HepG2 (cell line): ENCODE results near the gene CDC34. TPM values are rescaled to one million over a fixed set of nuclear protein-coding genes. Genes with fewer than 3 reads are reported as not detected.

Experiments used
- BCL3 ChIP-seq: sonication (generic); formaldehyde crosslinking; IDR thresholded peaks from 2 replicates; pipeline ENCODE4 v1.5.1; 2020; ENCODE audit warnings: mild to moderate bottlenecking, missing genetic modification reagents, moderate library complexity
- CSRNP2 ChIP-seq: sonication (generic); formaldehyde crosslinking; conservative IDR thresholded peaks from 2 replicates; pipeline ENCODE4 v1.8.0; 2022; ENCODE audit warnings: low read depth, missing genetic modification reagents
- FOXC1 ChIP-seq: sonication (generic); formaldehyde crosslinking; IDR thresholded peaks from 2 replicates; pipeline ENCODE4 v1.8.0; 2022; ENCODE audit warnings: mild to moderate bottlenecking, missing genetic modification reagents, borderline replicate concordance
- HNF4G ChIP-seq, 2 experiments: sonication (generic) in 1 of 2; formaldehyde crosslinking in 1 of 2; IDR thresholded peaks; 2 replicates each; pipeline versions ENCODE4 v1.4.0 to v1.6.1; 2011 to 2020; ENCODE audit warnings: borderline replicate concordance in 2 of 2, low read depth in 2 of 2, mild to moderate bottlenecking in 2 of 2, low read length in 1 of 2, missing genetic modification reagents in 1 of 2, moderate library complexity in 1 of 2
- KLF13 ChIP-seq: sonication (generic); formaldehyde crosslinking; IDR thresholded peaks from 2 replicates; pipeline ENCODE4 v1.4.0; 2020; ENCODE audit warnings: mild to moderate bottlenecking, missing genetic modification reagents
- RFX5 ChIP-seq: IDR thresholded peaks from 2 replicates; pipeline ENCODE4 v1.6.1; 2011; ENCODE audit warnings: low read depth, low read length, improper control_type of control experiment
- SYNCRIP ChIP-seq: fragments of 200-400 bp; formaldehyde crosslinking; IDR thresholded peaks from 2 replicates; pipeline ENCODE4 v1.6.1; 2018; ENCODE audit warnings: mild to moderate bottlenecking, low read depth, low read length; ENCODE audit not compliant: insufficient read depth
- TFAP4 ChIP-seq: sonication (generic); IDR thresholded peaks from 2 replicates; pipeline ENCODE4 v1.6.1; 2016; ENCODE audit warnings: low read depth, borderline replicate concordance
- TIGD3 ChIP-seq: sonication (generic); formaldehyde crosslinking; IDR thresholded peaks from 2 replicates; pipeline ENCODE4 v1.5.1; 2020; ENCODE audit warnings: mild to moderate bottlenecking, missing genetic modification reagents, borderline replicate concordance
- UBTF ChIP-seq: sonication (generic); formaldehyde crosslinking; IDR thresholded peaks from 2 replicates; pipeline ENCODE4 v1.4.0; 2020; ENCODE audit warnings: mild to moderate bottlenecking, missing genetic modification reagents
- ZKSCAN1 ChIP-seq: fragments of 150-350 bp; IDR thresholded peaks from 2 replicates; pipeline ENCODE4 v1.6.1; 2014; ENCODE audit warnings: low read length
- ZNF281 ChIP-seq: sonication (generic); formaldehyde crosslinking; IDR thresholded peaks from 2 replicates; pipeline ENCODE4 v1.4.0; 2020; ENCODE audit warnings: missing genetic modification reagents, borderline replicate concordance
- ZNF484 ChIP-seq: sonication (generic); formaldehyde crosslinking; IDR thresholded peaks from 2 replicates; pipeline ENCODE4 v1.5.1; 2020; ENCODE audit warnings: mild to moderate bottlenecking, low read depth, missing genetic modification reagents, borderline replicate concordance
- ZNF670 ChIP-seq: sonication (generic); formaldehyde crosslinking; IDR thresholded peaks from 2 replicates; pipeline ENCODE4 v1.8.0; 2022; ENCODE audit warnings: mild to moderate bottlenecking, missing genetic modification reagents, borderline replicate concordance
- polyA plus RNA-seq, 8 experiments: library from polyadenylated mRNA; depleted of rRNA in 3 of 8; stranded (reverse) in 7 of 8; unstranded in 1 of 8; fragments of >200 nt; fragmentation: Illumina TruSeq in 4 of 8; extraction: Trizol in 4 of 8; gene quantifications; 2 replicates each; pipeline versions ENCODE4 v1.2.1 to v1.2.3, GENCODE V29; 2011 to 2016; ENCODE audit warnings: low read depth in 4 of 8, missing spikeins in 1 of 8, mixed read lengths in 1 of 8; ENCODE audit not compliant: insufficient read depth in 1 of 8
- total RNA-seq, 5 experiments: library from RNA; depleted of rRNA; stranded (reverse); fragments of >200 nt; fragmentation: Illumina TruSeq; extraction: Trizol; gene quantifications; 2 replicates each; pipeline ENCODE4 v1.2.3, GENCODE V29; 2016; ENCODE audit warnings: low read depth in 1 of 5

Gene CDC34
- total and polyA plus RNA-seq, 2 of the 13 experiments (the other 11 are each of a cell fraction or from before 2014, with no cell fraction given): 138 to 150 TPM

GRCh38 chr19:506404-507285 lies 24.9 kb upstream of the CDC34 start (continued):
- TF ChIP-seq HNF4G (IDR thresholded peaks at IDR 0.05; ENCODE audit: borderline replicate concordance, low read depth, low read length): no peak; the same call in 1 of the 2 replicates
- no peak for TF ChIP-seq HNF4G (CRISPR knock-in tag; IDR thresholded peaks at IDR 0.05; ENCODE audit: borderline replicate concordance, low read depth)
- peak; percentile 77; the same call in 1 of the 2 replicates for TF ChIP-seq UBTF
- peak; percentile 49; the same call in 1 of the 2 replicates for TF ChIP-seq ZNF670 (CRISPR knock-in tag)
- no peak for TF ChIP-seq ZNF484 (CRISPR knock-in tag)
- no peak for TF ChIP-seq FOXC1 (CRISPR knock-in tag)
- TF ChIP-seq KLF13 (CRISPR knock-in tag): no peak
- no peak; the same call in 1 of the 2 replicates for TF ChIP-seq ZNF281 (CRISPR knock-in tag)
- no peak for TF ChIP-seq CSRNP2 (CRISPR knock-in tag)
- 0 out of 2 replicates have a peak, but pooled peaks have one; percentile 52 for TF ChIP-seq TIGD3 (CRISPR knock-in tag)
- TF ChIP-seq TFAP4: peak; percentile 22; the same call in 1 of the 2 replicates
- no peak for TF ChIP-seq SYNCRIP
- no peak; the same call in 1 of the 2 replicates for TF ChIP-seq ZKSCAN1
- TF ChIP-seq RFX5: no peak
- no peak for TF ChIP-seq BCL3 (CRISPR knock-in tag)
